ENCODE results near the gene CLEC1B. TPM values are rescaled to one million over a fixed set of nuclear protein-coding genes. Genes with fewer than 3 reads are reported as not detected.
"Not testable (repeated sequence)": the region's sequence is repeated elsewhere in the genome, so short reads cannot be mapped to it uniquely, and the experiment has no call there.

The CLEC1B gene
- total RNA-seq, 1 experiment from 2014 or later: not detected

DNA sequence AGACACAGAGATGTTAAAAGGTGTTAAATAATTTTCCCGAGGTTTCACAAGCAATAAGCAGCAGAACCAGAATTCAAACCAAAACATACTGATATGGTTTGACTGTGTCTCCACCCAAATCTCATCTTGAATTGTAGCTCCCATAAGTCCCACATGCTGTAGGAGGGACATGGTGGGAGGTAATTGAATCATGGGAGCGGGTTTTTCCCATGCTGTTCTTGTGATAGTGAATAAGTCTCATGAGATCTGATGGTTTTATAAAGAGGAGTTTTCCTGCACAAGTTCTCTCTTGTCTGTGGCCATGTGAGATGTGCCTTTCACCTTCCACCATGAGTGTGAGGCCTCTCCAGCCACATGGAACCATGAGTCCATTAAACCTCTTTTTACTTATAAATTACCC, 24.2 kb downstream of the CLEC1B start:
- not testable (repeated sequence) for DNase-seq (ENCODE audit: low read depth)

DNA sequence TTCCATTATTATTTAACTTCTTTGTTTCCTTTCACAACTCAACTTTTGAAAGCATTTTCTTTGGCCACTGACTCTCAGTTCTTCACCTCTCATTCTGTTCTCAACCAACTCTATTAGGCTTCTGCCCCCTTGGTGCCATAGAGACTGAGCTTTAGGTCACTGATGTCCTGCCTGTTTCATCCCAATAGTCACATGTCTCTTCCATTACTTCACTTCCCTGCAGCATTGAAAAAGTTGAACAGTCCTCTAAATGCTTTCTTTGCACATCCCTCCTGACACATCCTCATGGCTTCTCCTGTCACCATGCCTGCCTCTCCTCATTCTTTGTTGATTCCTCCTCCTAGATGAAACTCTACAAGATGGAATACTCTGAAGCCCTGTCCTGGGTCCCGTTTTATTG, 25.0 kb downstream of the CLEC1B start:
- no peak for DNase-seq (ENCODE audit: low read depth)

- no peak for DNase-seq (ENCODE audit: low read depth)
These were observed 27.7 kb downstream of the CLEC1B start, which contains the start of gene CLEC12A for GRCh38 chr12:9971181-9971580. Gene CLEC12A, plus strand, starts transcription at chr12:9971409. Its CDS starts 188 bp downstream, at chr12:9971597.

DNA sequence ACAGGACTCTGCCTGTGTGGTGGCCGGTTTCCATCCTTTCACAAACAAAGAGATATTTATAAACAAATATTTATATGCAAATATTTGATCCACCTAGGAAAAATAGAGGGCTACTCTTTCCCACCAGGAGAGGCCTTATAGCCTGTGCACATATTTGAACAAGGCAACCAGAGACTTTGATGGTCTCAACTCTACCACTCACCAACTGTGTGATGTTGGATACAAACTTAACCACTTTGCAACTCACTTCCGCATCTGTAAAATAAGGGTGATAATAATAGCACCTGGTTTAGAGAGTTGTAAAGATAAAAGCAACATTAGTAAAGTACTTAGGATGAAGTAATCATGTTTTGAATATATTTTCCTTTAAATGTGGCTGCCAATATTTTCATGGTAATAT, 29.2 kb downstream of the CLEC1B start:
- DNase-seq (ENCODE audit: low read depth): no peak

- DNase-seq (ENCODE audit: low read depth): no peak
These were observed 37.0 kb downstream of the CLEC1B start for GRCh38 chr12:9961901-9962300.

GRCh38 chr12:9961106-9961505, 37.8 kb downstream of the CLEC1B start:
- no peak for DNase-seq (ENCODE audit: low read depth)

- DNase-seq (ENCODE audit: low read depth): no peak
These were observed 38.3 kb downstream of the CLEC1B start for GRCh38 chr12:9960590-9960989.

GRCh38 chr12:9957834-9958233, 41.1 kb downstream of the CLEC1B start:
- no peak for DNase-seq (ENCODE audit: low read depth)

DNA sequence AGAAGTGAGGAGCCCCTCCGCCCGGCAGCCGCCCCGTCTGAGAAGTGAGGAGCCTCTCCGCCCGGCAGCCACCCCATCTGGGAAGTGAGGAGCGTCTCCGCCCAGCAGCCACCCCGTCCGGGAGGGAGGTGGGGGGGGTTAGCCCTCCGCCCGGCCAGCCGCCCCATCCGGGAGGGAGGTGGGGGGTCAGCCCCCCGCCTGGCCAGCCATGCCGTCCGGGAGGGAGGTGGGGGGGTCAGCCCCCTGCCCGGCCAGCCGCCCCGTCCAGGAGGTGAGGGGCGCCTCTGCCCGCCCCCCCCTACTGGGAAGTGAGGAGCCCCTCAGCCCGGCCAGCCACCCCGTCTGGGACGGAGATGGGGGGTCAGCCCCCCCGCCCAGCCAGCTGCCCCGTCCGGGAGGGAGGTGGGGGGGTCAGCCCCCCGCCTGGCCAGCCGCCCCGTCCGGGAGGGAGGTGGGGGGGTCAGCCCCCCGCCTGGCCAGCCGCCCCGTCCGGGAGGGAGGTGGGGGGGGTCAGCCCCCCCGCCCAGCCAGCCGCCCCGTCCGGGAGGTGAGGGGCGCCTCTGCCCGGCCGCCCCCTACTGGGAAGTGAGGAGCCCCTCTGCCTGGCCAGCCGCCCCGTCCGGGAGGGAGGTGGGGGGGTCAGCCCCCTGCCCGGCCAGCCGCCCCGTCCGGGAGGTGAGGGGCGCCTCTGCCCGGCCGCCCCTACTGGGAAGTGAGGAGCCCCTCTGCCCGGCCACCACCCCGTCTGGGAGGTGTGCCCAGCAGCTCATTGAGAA, 45.8 kb downstream of the CLEC1B start:
- not testable (repeated sequence) for DNase-seq (ENCODE audit: low read depth)

- no peak for DNase-seq (ENCODE audit: low read depth)
These were observed 47.8 kb downstream of the CLEC1B start for GRCh38 chr12:9951026-9951675.

DNA sequence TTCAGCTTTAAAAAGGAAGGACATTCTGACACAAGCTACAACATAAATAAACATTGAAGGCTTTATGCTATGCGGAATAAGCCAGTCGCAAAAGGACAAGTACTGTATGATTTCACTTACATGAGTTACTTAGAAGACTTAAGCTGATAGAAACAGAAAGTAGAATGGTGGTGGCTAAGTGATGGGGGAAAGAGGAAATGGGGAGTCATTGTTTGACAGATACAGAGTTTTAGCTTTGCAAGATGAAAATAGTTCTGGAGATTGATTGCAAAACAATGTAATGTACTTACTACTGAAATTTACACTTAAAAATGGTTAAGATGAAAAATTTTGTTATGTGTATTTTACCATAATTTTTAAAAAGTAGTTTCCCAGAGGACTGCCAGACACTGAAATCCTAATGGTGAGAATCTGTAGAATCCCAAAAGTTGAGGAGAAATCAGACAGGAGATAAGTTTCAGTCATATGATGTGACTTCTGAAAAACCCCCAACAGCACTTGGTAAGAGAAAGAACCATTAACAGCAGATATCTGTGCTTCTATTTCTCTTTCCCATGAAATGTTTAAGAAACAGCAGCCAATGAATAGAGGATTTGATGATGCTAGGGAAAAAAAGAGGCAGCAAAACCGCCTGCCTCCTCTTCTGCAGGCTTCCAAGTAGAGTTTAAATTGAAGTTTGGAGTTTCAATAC, 50.2 kb downstream of the CLEC1B start:
- DNase-seq (ENCODE audit: low read depth): no peak

GRCh38 chr12:9947674-9948073, 51.2 kb downstream of the CLEC1B start:
- DNase-seq (ENCODE audit: low read depth): no peak

GRCh38 chr12:9944391-9944790, 54.5 kb downstream of the CLEC1B start:
- no peak for DNase-seq (ENCODE audit: low read depth)

GRCh38 chr12:9943240-9943639, 55.7 kb downstream of the CLEC1B start:
- DNase-seq (ENCODE audit: low read depth): no peak

Other genes starting within 250 kb of the CLEC1B start
- not detected in 2 replicates for gene CD69, start 238.2 kb downstream of the CLEC1B start, total RNA-seq (2014; rRNA removed; shearing (Covaris generic))
- gene KLRF1, start 171.6 kb downstream of the CLEC1B start, total RNA-seq (2014; rRNA removed; shearing (Covaris generic)): not detected in 2 replicates
- gene CLEC2B, start 129.8 kb downstream of the CLEC1B start, total RNA-seq (2014; rRNA removed; shearing (Covaris generic)): 53.2 and 59.1 TPM in 2 replicates
- not detected in 2 replicates for gene KLRF2, start 117.6 kb downstream of the CLEC1B start, total RNA-seq (2014; rRNA removed; shearing (Covaris generic))
- gene CLEC2A, start 66.8 kb downstream of the CLEC1B start, total RNA-seq (2014; rRNA removed; shearing (Covaris generic)): not detected in 2 replicates
- gene CLEC12A, start 27.7 kb downstream of the CLEC1B start, total RNA-seq (2014; rRNA removed; shearing (Covaris generic)): not detected in 2 replicates
- not detected in 2 replicates for gene CLEC12B, start 11.5 kb upstream of the CLEC1B start, total RNA-seq (2014; rRNA removed; shearing (Covaris generic))
- not detected in 2 replicates for gene CLEC9A, start 31.6 kb upstream of the CLEC1B start, total RNA-seq (2014; rRNA removed; shearing (Covaris generic))
- 0.12 TPM in 1 of 2 replicates, not detected in the other for gene CLEC1A, start 99.9 kb upstream of the CLEC1B start, total RNA-seq (2014; rRNA removed; shearing (Covaris generic))
- not detected in 2 replicates for gene CLEC7A, start 131.1 kb upstream of the CLEC1B start, total RNA-seq (2014; rRNA removed; shearing (Covaris generic))
- not detected in 2 replicates for gene OLR1, start 173.0 kb upstream of the CLEC1B start, total RNA-seq (2014; rRNA removed; shearing (Covaris generic))
- not detected in 2 replicates for gene TMEM52B, start 179.9 kb upstream of the CLEC1B start, total RNA-seq (2014; rRNA removed; shearing (Covaris generic))
- gene GABARAPL1, start 213.8 kb upstream of the CLEC1B start, total RNA-seq (2014; rRNA removed; shearing (Covaris generic)): 14.3 and 20.7 TPM in 2 replicates

Data from RPMI7951 (cell line).